Astrocyte of the hippocampus (primary cell): ENCODE data around the gene MVK.

Experiments used
- DNase-seq: peaks from one replicate; pipeline ENCODE4 v3.0.0; 2011; ENCODE audit warnings: low read depth, low spot score

Gene MVK

DNA sequence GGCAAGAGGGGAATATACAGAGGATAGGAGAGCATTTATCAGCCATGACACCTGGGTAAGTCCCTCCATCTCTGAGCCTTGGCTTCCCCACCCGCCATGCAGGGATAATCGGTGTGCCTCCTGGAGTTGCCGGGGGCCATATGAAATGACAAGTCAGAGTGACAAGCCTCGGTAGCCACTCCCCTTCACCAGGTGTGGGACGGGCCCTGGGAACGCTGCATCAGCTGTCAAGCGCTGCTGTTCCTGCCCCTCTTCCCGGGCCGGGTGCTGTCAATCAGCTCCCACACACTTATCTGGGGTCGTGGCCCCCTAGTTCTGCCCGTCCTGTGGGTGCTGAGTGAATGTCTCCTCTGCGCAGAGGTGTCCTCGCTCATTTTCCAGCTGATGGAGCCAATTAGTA, 57.2 kb downstream of the MVK start:
- DNase-seq = no peak

DNA sequence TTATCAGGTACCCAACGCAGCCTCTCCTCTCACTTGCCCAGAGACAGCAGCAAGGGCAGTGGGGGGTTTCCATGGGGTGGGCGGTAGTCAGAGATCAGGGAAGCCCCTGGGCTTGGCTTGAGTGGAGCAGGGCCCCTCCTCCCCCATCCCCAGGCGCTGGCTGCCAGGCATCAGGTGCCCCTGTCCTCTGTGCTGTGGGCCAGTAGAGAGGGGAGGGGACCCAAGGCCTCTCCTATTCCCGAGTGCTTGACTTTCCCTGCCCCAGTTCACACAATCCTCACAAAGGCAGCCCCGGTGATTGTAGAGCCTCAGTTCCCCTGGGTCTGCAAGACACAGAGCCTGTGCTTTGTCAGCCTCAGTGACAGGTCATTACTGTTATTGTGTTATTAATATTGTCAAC, 57.7 kb downstream of the MVK start:
- no peak for DNase-seq

- no peak for DNase-seq
Measured at GRCh38 chr12:109631751-109632150, 58.2 kb downstream of the MVK start.

DNA sequence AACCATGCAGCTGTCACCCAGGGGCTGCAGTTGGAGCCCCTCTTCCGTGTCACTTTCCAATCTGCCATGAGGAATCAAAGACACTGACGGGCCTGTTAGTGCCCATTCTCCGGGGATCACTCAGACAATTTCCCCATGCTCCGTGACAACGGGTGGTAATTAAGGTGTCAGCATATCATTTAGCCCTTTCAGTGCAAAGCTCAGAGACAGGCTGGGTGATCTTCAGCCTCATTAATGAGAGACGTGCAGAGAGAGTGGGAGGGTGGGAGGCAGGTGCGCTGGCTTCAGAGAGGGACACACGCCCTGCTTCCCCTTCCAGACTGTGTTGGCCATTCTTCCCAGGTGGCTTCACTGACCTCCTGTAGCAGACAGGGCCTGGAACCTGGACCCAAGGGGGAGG, 58.7 kb downstream of the MVK start:
- no peak for DNase-seq

DNA sequence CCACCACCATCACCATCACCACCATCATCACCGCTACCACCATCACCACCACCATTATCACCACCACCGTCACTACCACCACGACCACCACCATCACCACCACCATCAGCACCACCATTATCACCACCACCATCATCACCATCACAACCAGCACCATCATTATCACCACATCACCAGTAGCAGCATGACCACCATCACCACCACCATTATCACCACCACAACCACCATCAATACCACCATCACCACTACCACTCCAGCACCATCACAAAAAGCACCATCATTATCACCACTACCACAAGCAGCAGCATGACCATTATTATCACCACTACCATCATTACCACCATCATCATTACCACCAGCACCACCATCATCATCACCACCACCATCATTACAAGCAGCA, 62.1 kb downstream of the MVK start:
- no peak for DNase-seq

GRCh38 chr12:109637348-109637747, 63.8 kb downstream of the MVK start:
- no peak for DNase-seq

DNA sequence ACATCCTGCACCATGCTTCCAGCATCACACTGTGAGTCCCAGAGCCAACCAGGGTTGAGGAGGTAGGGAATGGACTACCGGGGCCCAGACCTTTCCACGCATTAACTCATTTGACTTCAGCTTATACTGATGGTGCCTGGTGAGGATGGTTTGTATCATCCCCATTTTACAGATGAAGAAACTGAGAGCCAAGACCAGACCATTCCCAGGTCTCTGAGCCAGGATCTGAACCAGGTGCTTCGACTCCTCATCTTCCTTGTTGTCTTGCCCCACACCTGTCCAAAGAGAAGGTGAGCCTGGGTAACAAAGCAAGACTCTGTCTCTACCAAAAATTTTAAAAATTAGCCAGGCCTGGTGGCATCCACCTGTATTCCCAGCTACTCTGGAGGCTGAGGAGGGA, 64.4 kb downstream of the MVK start:
- no peak for DNase-seq

DNA sequence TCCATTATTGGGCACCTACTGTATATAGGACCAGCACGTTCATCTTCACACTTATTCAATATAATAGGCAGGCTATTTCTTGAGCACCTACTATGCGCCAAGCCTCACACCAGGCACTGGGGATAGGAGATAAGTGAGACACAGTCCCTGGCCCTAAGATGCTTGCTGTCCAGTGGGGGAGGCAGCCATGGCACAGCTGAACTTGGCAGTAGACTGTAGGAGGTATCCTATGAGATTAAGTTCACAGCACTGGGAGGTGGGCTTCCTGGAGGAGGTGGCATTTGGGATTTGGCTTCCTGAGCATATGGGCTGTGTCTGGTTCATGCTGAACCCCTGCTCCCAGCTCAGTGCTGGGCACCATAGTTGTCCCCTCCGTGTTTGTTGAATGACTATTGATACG, 65.1 kb downstream of the MVK start:
- DNase-seq = no peak

DNA sequence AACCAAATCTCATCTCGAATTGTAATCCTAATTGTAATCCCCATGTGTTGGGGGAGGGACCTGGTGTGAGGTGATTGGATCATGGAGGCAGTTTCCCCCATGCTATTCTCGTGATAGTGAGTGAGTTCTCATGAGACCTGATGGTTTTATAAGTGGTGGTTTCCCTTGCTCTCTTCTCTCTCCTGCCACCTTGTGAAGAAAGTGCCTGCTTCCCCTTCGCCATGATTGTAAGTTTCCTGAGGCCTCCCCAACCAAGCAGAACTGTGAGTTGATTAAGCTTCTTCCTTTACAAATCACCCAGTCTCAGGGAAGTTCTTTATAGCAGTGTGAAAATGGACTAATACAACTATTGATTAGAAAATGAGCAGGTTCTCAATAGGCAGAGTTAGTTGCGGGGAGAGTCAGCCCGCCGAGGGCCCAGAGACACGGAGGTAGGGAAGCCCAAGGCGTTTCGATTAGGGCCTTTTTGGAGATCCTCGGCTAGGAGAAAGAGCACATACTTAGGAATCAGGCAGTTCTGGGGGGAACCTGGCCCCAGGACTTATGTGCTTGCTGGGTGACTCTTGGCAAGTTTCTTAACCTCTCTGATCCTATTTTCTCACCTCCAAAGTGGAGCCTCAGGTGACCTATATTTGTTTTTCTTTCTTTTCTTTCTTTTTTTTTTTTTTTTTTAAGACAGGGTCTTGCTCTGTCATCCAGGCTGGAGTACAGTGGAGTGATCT, 65.7 kb downstream of the MVK start:
- no peak for DNase-seq

DNA sequence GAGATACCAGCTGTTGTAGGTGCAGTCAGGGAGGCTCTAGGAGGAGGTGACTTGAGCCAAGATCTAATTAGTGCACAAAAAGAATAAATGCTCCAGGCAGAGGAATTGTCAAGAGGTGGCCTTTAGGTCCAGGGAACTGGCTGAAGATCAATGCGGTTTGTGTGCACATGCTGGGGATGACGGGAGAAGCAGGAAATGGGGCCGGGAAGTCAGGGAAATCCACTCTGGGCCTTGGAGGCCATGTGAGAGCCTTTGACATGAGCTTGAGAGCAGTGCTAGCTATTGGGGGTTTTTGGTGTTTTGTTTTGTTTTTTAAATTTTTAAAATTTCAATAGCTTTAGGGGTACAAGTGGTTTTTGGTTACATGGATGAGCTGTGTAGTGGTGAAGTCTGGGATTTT, 67.4 kb downstream of the MVK start:
- DNase-seq = no peak

DNA sequence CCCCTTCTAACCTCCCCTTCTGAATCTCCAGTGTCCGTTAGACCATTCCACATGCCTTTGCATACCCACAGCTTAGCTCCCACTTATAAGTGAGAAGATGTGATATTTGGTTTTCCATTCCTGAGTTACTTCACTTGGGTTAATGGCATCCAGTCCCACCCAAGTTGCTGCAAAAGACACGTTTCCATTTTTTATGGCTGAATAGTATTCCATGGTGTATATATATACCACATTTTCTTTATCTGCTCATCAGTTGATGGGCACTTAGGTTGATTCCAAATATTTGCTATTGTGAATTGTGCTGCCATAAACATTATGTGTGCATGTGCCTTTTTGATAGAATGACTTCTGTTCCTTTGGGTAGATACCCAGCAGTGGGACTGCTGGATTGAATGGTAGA, 67.8 kb downstream of the MVK start:
- no peak for DNase-seq

GRCh38 chr12:109642506-109643132, 69.0 kb downstream of the MVK start:
- DNase-seq = no peak

DNA sequence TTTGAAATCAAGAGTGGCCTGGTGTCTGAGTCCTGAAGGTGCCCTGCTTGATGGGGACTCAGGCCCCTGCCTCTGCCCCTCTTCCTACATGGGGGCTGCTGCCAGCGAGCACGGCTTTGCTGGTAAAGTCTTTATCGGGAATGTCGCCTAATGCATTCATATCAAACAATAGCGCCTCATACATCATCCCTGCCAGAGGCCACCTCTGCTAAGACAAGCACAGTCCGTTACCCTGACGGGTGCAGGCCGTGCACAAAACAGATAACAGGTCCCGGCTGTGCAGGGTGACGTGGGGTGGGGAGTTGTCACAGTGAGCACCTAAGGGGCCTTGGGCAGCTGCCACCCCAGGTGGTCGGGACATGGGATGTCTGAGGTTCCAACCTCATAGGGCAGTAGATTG, 71.6 kb downstream of the MVK start:
- DNase-seq = no peak

DNA sequence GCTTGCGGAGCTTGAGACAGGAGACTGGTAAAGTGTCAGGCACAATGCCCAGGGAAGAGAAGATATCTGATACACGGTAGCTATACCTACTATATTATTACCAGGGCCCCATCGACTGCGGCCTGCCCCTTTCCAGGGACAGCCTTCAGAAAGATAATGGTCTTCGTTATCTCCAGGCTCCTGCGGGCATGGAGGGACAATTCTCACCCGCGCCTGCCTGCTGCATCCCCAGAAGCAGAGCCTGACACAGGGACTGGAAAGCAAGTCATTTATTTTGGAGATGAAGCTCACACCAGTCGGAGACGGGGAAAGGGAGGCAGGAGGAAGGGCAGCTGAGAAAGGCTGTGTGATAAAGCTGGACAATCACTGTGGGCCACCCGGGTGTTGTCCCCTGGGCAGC, 72.1 kb downstream of the MVK start:
- DNase-seq = no peak
